Fibroblast of mammary gland (primary cell): Measurements from ENCODE around the gene TMTC1.
"Not testable (repeated sequence)": the region's sequence is repeated elsewhere in the genome, so short reads cannot be mapped to it uniquely, and the experiment has no call there.

Source experiments
- DNase-seq: peaks from one replicate; pipeline ENCODE4 v3.0.0-alpha.2; 2010; ENCODE audit warnings: low read depth
- H3K4me3 ChIP-seq: 2 replicates; pipeline ENCODE4 v1.5.1; 2011; ENCODE audit warnings: low read depth, mild to moderate bottlenecking, low read length, moderate library complexity; ENCODE audit not compliant: control insufficient read depth
- TF ChIP-seq, protein P1 (sequence below): conservative IDR thresholded peaks from 2 replicates; pipeline ENCODE4 v1.5.1; 2011; ENCODE audit warnings: low read depth, low read length, inconsistent platforms; ENCODE audit not compliant: control insufficient read depth, insufficient read depth

The TMTC1 gene

DNA sequence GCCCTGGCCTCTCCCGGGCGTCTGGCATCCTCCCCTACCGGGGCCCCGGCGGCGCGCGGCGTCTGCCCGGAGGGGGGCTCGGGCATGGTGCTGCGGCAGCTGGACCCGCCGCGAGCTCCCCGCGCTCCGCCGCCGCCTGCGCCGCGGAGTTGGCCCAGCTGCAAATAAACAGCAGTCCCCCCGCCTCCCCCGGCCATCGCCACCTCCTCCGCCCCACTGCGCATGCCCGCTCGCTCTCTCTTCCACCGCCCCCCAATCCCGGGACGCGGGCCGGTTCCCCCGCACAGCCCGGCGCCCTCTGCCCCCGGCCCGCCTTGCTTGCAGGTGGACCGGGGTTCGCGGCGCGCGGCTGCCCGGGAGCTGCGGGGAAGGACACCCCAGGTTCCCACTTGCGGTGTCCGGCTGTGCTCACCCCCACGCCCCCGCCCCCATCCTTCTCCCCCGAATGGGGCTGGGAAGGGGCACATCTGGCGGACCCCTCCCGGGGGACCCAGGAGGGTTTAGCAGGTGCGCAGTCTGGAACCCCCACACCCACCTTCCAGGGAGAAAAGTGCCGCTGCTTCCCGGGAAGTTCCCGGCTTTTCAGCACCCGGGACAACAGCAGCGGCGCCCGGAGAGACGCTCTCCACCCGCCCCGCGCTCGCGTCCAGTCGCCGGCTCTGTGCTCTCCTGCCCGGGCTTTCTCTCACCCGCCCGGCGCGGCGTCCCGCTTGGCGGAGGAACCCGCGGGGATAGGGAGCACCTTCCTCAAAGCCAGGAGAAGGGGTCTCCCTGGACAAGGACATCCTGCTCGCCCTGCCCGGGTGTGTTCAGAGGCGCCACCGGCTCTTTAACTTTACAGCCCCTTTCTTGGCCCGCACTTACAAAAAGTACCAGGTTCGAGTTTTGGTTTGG lies at the start of gene TMTC1:
TMTC1 (minus strand) TSS at position 170 of the 894 bp plus-strand sequence. CDS start 191 bp downstream, outside the sequence.
- peak; percentile 58 for DNase-seq
- peak within 1 kb of the TSS; percentile 91 for H3K4me3 ChIP-seq
- TF ChIP-seq, protein P1, sequence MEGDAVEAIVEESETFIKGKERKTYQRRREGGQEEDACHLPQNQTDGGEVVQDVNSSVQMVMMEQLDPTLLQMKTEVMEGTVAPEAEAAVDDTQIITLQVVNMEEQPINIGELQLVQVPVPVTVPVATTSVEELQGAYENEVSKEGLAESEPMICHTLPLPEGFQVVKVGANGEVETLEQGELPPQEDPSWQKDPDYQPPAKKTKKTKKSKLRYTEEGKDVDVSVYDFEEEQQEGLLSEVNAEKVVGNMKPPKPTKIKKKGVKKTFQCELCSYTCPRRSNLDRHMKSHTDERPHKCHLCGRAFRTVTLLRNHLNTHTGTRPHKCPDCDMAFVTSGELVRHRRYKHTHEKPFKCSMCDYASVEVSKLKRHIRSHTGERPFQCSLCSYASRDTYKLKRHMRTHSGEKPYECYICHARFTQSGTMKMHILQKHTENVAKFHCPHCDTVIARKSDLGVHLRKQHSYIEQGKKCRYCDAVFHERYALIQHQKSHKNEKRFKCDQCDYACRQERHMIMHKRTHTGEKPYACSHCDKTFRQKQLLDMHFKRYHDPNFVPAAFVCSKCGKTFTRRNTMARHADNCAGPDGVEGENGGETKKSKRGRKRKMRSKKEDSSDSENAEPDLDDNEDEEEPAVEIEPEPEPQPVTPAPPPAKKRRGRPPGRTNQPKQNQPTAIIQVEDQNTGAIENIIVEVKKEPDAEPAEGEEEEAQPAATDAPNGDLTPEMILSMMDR, result no peak

DNA sequence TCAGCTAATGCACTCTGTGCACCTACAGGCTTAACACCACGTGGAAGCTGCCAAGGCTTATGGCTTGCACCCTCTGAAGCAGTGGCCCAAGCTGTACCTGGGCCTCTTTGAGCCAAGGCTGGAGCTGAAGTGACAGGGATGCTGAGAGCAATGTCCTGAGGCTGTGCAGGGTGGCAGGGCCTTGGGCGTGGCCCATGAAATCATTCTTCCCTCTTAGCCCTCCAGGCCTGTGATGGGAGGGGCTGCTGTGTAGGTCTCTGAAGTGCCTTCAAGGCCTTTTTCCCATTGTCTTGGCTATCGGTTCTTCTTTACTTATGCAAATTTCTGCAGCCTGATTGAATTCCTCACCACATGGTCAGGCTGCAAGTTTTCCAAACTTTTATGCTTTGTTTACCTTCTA lies 47.4 kb upstream of the TMTC1 start:
- TF ChIP-seq, protein P1, result no peak
- DNase-seq, result no peak
- no peak overlapping the region for H3K4me3 ChIP-seq

DNA sequence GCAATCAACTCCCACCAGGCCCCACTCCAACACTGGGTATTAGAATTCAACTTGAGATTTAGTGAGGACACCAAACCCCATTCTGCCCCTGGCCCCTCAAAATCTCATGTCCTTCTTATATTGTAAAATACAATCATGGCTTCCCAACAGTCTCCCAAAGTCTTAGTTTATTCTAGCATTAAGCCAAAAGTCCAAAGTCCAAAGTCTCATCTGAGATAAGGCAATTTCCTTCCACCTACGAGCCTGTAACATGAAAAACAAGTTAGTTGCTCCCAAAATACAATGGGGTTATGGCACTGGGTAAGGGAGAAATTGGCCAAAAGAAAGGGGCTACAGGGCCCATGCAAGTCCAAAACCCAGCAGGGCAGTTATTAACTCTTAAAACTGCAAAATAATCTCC lies 46.6 kb upstream of the TMTC1 start:
- TF ChIP-seq, protein P1, result no peak
- DNase-seq, result no peak
- H3K4me3 ChIP-seq, result no peak overlapping the region

DNA sequence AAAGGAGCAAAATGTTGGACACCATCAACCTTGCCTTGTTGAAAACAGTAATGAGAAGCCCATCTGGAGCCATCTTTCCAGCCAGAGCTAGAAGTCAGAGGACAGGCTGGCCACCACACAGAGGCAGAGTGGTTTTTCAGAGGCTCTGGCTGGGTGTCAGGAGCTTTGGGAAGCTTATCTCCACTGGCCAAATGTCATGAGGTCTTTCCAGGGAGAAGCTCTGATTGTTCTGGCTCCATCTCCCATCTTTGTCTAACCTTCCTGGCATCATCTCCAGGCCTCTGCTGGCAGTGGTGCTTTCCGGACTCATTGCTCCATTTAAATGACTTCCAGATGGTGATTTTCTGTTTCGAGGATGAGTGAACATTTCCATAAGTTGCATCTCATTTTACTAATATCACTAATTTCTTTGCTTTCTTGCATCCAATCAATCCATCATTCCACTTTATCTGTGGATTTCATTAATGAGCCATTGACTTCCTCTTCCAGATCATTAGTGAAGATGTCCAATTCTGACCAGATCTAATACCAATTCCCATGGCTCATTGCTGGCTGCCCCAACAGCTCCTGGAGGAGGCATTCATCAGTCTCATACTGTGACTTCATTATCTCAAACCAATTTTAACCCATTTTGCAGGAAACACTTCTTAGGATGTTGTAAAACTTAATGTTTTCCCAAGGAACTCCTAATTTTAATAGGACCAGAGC lies 35.3 kb upstream of the TMTC1 start:
- peak; percentile 72 for DNase-seq
- TF ChIP-seq, protein P1, result no peak
- H3K4me3 ChIP-seq, result no peak overlapping the region

DNA sequence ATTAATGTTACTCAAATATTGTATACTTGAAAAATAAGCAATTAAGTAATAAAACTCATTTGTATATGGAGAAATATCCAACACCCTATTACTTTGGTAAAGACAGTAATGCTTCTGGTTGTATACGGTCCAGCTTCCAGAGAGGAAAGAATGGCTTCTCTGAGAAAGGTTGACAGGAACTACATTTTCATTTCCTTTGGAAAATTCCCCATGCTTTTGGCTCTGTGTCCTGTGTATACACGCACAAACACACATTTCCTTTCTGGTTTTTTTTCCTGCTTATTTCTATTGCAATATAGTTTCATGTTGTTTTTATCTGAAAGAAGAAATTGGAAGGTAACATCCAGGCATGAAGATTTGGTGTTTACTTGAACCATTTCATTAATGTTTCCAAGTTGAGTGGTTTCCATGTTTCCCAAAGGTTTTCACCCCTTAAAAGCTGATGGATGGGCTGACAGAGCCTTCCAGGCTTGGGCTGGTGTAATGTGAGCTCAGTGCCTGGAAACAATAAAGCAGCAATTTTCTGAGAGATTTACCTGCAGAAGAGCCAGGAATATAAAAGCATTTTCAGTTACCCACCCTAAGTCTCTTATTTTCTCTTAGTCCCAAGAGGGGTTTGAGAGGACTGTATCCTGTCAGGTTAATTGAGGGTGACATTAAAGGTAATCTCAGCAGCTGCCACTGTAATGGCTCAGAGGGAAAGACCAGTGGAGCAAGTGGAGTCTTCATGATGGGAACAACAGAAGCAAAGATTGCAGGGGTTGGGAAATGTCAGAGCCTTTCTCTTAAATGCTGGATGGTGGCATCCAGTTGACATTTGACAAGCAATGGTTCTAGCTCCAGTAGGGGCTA lies 33.4 kb upstream of the TMTC1 start:
- DNase-seq, result no peak

DNA sequence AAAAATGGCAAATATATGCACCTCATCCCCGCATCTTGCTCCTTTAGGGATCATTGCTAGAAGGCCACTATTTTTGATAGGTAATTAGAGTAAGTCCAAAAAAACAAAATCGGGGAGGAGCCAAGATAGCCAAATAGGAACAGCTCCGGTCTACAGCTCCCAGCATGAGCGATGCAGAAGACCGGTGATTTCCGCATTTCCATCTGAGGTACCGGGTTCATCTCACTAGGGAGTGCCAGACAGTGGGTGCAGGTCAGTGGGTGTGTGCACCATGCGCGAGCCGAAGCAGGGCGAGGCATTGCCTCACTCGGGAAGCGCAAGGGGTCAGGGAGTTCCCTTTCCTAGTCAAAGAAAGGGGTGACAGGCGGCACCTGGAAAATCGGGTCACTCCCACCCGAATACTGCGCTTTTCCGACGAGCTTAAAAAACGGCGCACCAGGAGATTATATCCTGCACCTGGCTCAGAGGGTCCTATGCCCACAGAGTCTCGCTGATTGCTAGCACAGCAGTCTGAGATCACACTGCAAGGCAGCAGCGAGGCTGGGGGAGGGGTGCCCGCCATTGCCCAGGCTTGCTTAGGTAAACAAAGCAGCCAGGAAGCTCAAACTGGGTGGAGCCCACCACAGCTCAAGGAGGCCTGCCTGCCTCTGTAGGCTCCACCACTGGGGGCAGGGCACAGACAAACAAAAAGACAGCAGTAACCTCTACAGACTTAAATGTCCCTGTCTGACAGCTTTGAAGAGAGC lies 26.0 kb upstream of the TMTC1 start:
- not testable (repeated sequence) for DNase-seq

More for the DNA sequence above, 33.4 kb upstream of the TMTC1 start:
- TF ChIP-seq, protein P1, result no peak
- H3K4me3 ChIP-seq, result no peak overlapping the region

More for the DNA sequence above, 26.0 kb upstream of the TMTC1 start:
- not testable (repeated sequence) for H3K4me3 ChIP-seq
